ELF-1 (cell line): Measurements from ENCODE around the gene STAU1.
"Not testable (repeated sequence)": the region's sequence is repeated elsewhere in the genome, so short reads cannot be mapped to it uniquely, and the experiment has no call there.

ENCODE experiments used
- DNase-seq: peaks from one replicate; pipeline ENCODE4 v3.0.0-alpha.2; 2016; ENCODE audit warnings: low read depth, low spot score

STAU1 gene

DNA sequence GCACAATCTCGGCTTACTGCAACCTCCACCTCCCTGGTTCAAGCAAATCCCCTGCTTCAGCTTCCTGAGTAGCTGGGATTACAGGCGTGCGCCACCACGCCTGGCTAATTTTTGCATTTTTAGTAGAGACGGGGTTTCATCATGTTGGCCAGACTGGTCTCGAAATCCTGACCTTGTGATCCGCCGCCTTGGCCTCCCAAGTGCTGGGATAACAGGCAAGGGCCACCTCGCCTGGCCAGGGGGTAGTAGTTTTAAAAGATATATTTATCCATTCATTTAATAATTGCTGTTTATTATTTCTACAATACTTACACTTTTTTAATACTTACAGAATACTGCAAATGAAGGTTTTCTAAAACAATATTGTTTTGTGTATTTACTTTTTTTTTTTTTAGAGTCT is 15.6 kb upstream of the STAU1 start:
- no peak for DNase-seq

DNA sequence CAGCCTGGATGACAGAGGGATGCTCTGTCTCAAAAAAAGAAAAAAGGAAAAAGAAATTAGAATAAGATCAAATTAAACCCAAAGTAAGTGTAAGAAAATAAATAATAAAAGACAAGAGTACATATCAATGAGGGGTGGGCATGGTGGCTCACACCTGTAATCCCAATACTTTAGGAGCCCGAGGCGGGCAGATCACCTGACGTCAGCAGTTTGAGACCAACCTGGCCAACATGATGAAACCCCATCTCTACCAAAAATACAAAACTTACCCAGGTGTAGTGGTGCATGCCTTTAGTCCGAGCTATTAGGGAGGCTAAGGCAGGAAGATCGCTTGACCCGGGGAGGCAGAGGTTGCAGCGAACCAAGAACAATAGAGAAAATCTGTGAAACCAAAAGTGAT is 14.9 kb upstream of the STAU1 start:
- no peak for DNase-seq

DNA sequence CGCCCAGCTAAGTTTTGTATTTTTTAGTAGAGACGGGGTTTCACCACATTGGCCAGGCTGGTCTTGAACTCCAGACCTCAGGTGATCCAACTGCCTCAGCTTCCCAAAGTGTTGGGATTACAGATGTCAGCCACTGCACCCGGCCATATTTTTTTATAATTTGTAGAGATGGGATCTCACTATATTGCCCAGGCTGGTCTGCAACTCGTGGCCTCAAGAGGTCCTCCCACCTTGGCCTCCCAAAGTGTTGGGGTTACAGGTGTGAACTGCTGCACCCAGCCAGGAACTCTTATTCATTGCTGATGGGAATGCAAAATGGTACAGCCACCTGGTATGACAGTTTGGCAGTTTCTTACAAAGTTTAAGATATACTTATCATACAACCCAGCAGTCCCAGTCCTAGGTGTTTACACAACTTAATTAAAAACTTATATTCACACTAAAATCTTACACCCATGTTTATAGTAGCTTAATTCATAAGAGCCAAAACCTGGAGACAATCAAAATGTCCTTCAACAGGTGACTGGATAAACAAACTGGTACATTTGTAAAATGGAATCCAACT is 11.7 kb upstream of the STAU1 start:
- DNase-seq, result no peak

DNA sequence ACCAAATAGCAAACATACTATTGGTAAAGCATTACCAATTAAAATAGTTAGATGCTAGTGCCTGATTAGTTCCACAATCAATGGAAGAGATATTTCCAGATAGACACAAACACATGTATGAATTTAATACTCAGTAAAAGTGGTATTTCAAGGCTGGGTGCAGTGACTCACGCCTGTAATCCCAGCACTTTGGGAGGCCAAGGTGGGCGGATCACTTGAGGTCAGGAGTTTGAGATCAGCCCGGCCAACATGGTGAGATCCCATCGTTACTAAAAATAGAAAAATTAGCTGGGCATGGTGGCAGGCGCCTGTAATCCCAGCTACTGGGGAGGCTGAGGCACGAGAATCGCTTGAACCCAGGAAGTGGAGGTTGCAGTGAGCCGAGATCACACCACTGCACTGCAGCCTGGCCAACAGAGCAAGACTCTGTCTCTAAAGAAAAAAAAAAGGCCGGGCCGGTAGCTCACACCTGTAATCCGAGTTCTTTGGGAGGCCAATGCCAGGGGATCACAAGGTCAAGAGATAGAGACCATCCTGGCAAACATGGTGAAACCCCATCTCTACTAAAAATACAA is 4.9 kb upstream of the STAU1 start:
- DNase-seq, result not testable (repeated sequence)

DNA sequence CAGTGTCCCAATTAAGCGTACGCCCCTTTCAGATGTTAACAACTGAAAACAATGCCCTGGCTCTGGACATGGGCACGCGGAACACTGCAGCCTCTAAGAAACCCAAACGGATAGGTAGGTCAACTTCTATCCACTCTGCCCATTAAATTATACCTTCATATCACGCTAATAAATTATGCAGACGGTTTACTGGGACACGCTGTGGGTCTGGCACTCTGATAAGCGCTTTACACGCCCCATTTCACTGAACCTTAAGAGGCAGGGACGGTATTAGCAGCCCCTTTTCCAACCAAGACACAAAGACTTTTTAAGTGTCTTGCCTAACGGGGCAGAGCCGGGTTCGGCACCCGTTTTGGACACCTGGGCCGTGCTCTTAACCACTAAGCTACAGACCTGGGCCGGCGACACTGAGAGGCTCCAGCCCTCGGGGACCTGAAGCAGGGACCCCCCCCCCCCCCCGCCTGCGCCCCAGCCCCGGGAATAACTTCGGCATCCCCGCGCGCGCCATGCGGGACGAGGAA is 744 bp downstream of the STAU1 start:
- no peak for DNase-seq

DNA sequence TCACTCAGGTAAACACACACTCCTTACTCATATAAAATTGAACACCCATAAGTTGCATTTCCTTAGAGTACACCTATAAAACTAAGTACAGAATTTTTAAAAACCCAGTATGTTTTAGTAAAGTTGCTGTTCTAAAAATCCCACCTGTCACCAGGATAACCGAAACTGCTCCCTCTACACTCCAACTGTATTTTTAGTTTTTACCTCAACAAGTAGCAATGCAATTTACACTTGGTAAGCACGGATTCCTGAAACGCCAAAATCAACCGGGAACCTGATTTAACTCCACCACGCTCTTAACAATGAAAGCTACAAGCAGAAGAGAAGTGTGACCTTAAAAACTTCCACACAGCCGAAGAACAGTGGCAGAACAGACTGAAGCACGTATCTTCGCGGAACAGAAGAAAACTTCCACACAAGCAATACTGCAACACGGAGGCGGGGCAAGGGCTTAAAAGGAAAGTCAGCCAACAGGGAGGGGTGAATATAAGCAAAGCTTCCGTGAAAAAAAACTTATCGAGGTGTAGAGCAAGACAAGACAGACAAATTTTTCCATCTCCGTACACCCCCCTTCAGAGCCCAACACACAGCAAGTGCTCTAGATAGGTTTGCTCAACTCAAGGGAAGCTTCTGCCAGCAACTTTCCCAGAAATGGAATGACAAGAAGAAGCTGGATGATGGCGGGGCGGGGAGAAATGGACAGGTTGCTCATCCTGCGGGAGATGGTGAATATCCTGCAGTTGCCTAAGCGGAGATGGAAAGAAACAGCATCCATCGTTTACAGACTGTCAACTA is 1.4 kb downstream of the STAU1 start:
- DNase-seq, result peak; percentile 37

DNA sequence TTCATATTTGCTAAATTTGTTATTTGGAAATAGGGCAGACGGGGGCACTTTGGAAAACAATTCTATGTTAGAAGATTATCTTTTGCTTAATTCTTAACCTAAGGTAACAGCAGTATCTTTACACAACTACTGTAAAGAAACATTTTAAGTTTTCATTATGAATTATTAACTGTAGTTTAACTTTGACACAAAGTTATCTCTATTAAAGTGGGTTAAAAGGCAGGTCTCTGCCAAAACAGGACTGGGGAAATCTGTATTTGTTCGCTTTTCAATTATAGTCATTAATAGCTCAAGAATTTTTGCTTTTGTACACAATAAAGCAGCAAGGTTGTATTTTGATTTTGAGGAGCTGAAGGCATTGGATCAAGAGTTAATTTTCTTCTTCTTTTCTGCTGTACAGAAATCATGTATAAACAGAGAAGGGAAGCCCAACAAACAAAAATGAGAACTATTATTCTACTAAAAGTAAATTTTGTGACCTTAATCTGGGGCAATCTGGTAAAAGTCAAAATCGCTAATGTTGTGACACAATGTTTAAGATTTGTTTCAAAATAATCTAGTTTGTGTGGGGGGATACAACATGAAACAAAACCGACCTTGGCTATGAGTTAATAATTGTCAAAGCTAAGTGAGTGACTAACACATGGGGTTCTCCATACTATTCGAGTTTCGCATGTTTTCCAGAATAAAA is 2.9 kb downstream of the STAU1 start:
- DNase-seq, result no peak

DNA sequence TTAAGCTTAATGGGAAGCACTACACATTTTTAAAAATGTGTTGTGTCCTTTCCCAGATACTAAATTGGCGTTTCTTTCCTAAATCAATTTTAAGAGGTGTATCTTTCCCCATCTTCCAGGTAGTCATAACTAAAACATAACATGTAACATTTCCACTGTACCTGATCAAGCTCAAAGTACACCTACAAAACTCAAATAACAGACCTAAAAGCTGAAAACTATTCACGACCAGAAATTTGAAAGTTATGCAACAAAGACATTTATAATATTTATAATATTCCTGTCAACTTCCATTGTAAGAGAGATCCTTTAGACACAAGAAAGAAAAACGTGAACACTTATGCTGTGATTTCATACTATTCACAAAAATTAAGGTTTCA is 3.5 kb downstream of the STAU1 start:
- DNase-seq, result no peak

DNA sequence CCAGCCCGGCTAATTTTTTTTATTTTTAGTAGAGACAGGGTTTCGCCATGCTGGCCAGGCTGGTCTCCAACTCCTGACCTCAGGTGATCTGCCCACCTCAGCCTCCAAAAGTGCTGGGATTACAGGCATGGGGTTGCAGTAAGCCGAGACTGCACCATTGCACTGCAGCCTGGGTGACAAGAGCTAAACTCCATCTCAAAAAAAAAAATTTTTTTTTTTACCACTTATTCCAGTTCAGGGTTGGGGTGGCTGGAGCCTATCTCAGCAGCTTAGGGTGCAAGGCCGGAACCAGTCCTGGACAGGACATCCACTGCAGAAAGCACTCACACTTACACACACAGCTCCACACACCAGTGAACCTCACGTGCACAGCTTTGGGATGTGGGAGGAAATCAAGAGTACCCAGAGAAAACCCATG is 4.0 kb downstream of the STAU1 start:
- DNase-seq, result not testable (repeated sequence)

DNA sequence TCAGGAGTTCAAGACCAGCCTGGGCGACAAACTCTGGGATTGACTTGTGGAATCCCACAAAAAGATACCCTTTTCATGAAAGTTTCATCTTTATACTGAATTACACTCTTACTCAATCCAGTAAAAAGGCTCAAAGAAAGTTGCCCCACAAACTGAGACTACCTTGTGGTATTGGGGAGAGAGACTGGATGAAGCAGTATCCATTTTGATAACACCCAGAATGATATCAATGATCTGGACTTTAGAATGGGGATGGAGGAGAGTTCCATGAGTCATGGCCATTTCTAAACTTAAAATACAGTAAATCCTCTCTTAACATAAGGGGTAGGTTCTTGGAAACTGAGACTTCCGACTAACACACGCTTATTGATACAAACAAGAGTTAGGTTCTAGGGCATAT is 4.7 kb downstream of the STAU1 start:
- DNase-seq, result no peak

DNA sequence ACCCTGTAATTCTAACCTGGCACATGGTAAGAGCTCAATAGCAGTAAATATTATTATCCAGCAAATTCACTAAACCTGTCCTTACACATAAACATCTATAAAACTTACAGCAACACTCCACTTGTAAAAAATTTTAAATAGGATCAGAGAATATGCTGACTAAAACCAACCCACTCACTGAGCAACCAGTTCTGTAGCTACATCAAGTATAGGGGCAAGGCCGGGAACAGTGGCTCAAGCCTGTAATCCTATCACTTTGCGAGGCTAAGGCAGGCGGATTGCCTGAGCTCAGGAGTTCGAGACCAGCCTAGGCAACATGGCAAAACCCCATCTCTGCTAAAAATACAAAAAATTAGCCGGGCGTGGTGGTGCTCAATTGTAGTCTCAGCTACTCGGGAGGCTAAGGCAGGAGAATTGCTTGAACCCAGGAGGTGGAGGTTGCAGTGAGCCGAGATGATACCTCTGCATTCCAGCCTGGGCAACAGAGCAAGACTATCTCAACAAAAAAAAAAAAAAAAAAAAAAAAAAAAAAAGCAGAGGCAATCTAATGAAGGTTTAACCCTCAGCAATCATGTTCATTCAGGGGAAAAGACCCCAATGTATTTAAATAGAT is 6.8 kb downstream of the STAU1 start:
- DNase-seq, result no peak

DNA sequence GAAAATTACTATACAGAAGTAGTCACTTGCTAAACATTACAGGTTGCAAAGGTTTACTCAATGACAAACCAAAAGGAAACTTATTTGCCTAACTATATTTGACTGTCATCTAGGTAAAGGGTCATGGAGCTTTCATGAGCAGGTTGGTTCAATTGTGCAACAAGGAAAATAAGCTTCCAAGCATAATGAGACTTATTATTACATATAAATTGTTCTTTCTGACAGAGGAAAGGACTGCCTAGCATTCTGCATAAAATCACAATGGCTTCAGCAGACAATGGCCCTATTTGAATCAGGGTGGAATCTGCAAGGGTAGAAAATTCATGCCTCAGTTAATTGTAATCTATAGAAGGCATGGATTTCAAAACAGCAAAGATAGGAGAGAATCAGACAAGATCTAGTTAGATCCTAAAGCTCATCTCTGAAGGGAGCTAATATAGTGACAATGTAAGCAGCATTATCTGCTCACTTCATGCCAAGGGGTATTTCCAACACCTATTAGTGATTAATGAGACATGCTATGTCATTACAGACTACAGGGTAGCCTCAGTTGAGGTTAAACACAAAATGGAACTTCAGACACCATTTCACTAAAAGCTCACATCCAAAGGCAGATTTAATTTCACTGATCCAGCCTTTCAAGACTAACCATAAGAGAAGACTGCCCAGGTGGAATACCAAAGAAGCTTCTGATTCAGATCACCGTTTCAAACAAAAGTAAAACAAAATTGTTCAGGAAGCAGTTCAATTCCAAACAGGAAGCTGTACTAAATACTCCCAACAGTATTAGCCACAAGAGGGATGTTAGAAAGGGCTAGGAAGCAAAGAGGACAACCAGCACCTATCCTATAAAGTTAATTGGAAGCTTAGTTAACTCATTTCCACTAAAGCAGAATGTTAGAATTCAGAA is 8.5 kb downstream of the STAU1 start:
- DNase-seq, result no peak

DNA sequence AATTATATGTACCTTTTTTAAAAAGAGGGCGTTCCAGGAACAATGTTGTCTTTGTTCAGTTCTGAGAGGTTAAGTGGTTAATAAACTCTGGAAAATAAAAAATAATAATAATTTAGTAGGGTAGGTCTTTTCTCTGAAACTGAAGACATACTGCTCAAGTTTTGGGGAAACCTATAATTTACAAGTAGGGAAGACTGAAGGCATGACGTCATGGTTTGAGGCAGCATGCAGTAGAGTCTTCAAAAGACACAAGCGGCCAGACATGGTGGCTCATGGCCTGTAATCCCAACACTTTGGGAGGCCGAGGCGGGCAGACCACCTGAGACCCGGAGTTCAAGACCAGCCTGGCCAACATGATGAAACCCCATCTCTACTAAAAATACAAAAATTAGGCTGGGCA is 14.0 kb downstream of the STAU1 start:
- DNase-seq, result no peak

DNA sequence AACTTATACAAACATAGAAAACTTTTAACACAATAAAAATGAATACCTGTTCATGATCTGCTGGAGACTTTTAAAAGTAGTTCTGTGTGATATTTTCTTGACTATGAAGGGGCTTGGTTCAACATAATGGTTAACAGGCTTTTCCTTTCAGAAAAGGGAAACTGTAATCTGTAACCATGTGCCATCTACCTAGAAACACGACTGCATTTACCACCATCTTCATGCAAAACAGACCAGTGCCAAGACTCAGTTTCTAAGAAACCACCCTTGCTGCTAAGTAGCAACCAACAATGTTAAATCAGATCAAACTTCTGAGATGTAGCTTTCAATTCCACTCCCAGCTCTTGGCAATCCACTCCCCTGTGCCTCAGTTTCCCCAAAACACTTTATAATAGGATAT is 15.7 kb downstream of the STAU1 start:
- no peak for DNase-seq

DNA sequence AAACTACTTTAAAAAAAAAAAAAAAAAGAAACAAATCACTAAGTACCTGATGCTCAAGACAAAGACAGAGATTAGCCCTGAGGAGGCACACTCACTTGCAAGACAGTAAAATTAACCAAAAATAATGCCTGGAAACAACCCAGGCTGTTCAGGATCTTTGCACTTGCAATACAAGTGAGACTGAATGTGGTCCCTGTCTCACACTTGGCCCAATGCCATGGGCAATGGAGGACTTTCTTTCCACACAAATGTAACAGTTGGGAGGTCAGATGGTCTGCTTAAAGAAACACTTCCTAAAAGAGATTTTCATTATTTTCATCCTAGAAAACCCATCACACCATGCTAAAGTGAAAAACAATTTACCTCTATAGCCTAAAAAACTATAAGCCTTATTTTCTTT is 16.2 kb downstream of the STAU1 start:
- DNase-seq, result no peak

DNA sequence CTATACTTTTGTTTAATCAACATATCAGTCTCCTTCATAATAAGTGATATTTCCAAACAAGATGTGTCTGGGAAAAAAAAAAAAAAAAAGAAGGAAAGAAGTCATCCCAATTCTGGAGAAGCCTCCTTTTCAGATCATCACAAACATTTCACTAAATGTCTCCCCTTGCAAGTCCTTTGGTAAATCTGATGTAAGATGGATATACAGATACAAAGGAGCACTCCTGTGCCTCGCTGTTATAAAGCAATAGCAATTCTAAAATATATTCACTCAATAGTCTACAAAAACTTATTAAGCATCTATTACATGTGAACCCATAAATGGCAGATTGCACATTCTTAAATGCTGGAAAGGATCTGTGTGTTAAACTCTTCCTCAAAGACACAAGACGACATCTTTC is 17.4 kb downstream of the STAU1 start:
- DNase-seq, result no peak

DNA sequence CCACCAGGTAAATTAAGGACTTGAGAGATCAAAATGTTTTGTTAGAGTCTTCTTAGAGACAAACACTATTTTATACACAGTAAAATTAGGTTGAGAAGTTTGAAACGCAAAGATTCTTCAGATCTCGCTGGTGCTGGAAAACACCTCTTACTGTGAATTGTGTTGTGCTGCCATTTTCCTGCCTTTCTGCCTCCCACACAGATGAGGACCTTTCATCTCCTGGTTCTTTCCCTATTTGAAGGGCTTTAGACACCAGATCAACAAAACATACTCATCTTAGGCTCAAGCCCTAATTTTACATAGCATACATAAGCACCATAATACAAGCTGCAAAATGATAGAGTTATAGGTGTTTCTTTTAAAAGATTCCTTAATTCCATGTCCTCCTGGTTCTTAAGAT is 18.6 kb downstream of the STAU1 start:
- no peak for DNase-seq

DNA sequence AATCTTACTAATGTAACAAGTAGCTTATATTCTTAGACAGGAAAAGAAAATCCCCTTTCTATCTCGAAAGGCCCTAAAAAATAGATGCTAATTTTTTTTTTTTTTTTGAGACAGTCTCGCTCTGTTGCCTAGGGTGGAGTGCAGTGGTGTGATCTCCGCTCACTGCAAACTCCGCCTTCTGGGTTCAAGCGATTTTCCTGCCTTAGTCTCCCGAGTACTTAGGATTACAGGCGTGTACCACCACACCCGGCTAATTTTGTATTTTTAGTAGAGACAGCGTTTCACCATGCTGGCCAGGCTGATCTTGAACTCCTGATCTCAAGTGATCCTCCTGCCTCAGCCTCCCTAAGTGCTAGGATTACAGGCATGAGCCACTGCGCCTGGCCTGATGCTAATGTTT is 19.3 kb downstream of the STAU1 start:
- not testable (repeated sequence) for DNase-seq

DNA sequence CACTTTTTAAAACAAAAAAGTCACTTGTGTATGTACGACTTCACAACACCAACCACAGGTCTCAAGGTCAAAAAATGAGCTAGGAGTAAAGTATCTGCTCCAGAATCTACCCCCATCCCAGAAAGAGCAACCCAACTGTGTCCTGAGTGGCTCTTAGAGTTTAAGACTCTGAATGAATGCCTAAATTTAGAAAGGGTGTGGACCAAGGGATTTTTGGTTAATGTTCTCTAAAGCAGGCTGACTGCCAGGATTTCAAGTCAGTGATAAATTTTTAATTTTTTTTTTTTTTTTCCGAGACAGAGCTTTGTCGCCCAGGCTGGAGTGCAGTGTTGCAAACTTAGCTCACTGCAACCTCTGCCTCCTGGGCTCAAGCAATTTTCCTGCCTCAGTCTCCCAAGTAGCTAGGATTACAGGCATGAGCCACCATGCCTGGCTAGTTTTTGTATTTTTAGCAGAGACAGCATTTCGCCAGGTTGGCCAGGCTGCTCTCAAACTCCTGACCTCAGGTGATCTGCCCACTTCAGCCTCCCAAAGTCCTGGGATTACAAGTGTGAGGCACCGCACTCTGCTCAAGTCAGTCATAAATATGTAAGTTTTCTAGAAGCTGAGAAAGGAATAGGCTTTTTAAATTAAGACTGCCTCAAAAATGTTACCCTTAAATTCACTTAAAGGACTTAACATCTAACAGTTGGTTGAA is 20.2 kb downstream of the STAU1 start:
- no peak for DNase-seq
